Right lobe of liver (tissue), 4 donors: Measurements from ENCODE around the gene GABRB3.

Experiments
- CTCF ChIP-seq, 4 donors: fragments of 200-600 bp in 3 of 4; fragments of 450-650 bp in 1 of 4; IDR thresholded peaks; one replicate each; pipeline versions ENCODE4 v1.5.1 to v1.8.0; 2016 to 2022; ENCODE audit warnings: antibody characterized with exemption in 4 of 4, mild to moderate bottlenecking in 2 of 4
- POLR2A ChIP-seq: fragments of 450-650 bp; IDR thresholded peaks from one replicate; pipeline ENCODE4 v1.6.1; 2017; ENCODE audit warnings: antibody characterized with exemption, mild to moderate bottlenecking
- donor health status: DM: no; HTN: no; CAD: no.
- donor health status: DM: no; HTN: no; CAD: no.
- donor health status: DM: no; HTN: yes; CAD: no.

GRCh38 chr15:26713498-26713897 lies 59.4 kb downstream of the GABRB3 start:
- TF ChIP-seq CTCF (IDR thresholded peaks at IDR 0.05) (no peak), POLR2A (no peak)
